Measurements from ENCODE around the gene MEIS2.

Gene MEIS2

GRCh38 chr15:36856339-36856973, 243.9 kb downstream of the MEIS2 start:
- Mint-ChIP-seq H3K4me3 (no peak overlapping the region), H3K27me3 (peaks cover 14% of the 10 kb centered on the region)

GRCh38 chr15:36850864-36851263, 249.5 kb downstream of the MEIS2 start:
- H3K27ac Mint-ChIP-seq = no peak overlapping the region

More at GRCh38 chr15:36856339-36856973, 243.9 kb downstream of the MEIS2 start:
- Mint-ChIP-seq H3K27ac (no peak overlapping the region), H3K4me1 (no peaks in the 10 kb centered on the region), H3K9me3 (peaks cover 0 to 5% of the 10 kb centered on the region in 2 donors)
- no peak for ATAC-seq
- DNase-seq = no peak

GRCh38 chr15:36845270-36845669, 255.1 kb downstream of the MEIS2 start:
- ATAC-seq (no peak), DNase-seq (no peak)
- peaks cover 36% of the 10 kb centered on the region for H3K27me3 Mint-ChIP-seq
- no peaks in the 10 kb centered on the region for H3K4me1 Mint-ChIP-seq
- H3K9me3 Mint-ChIP-seq = no peaks in the 10 kb centered on the region
- H3K4me3 Mint-ChIP-seq = no peak overlapping the region
- H3K27ac Mint-ChIP-seq = no peak overlapping the region

More at GRCh38 chr15:36850864-36851263, 249.5 kb downstream of the MEIS2 start:
- no peaks in the 10 kb centered on the region for H3K9me3 Mint-ChIP-seq
- DNase-seq (no peak), ATAC-seq (no peak)
- no peaks in the 10 kb centered on the region for H3K4me1 Mint-ChIP-seq
- peaks cover 17% of the 10 kb centered on the region for H3K27me3 Mint-ChIP-seq
- no peak overlapping the region for H3K4me3 Mint-ChIP-seq

- Mint-ChIP-seq H3K27me3 (peaks cover 36% of the 10 kb centered on the region), H3K27ac (no peak overlapping the region), H3K4me1 (no peaks in the 10 kb centered on the region), H3K9me3 (no peaks in the 10 kb centered on the region), H3K4me3 (no peak overlapping the region)
- DNase-seq = no peak
- no peak for ATAC-seq
Measured at GRCh38 chr15:36844534-36844998, 255.8 kb downstream of the MEIS2 start.

- ATAC-seq = no peak
- Mint-ChIP-seq H3K4me3 (no peak overlapping the region), H3K4me1 (no peaks in the 10 kb centered on the region)
Measured at GRCh38 chr15:36843822-36844221, 256.5 kb downstream of the MEIS2 start.

GRCh38 chr15:36841193-36841592, 259.2 kb downstream of the MEIS2 start:
- H3K27me3 Mint-ChIP-seq = peaks cover 31% of the 10 kb centered on the region
- no peaks in the 10 kb centered on the region for H3K9me3 Mint-ChIP-seq
- no peak for DNase-seq
- ATAC-seq = no peak
- H3K4me3 Mint-ChIP-seq = no peak overlapping the region
- no peaks in the 10 kb centered on the region for H3K4me1 Mint-ChIP-seq
- H3K27ac Mint-ChIP-seq = no peak overlapping the region

More at GRCh38 chr15:36843822-36844221, 256.5 kb downstream of the MEIS2 start:
- DNase-seq = no peak
- Mint-ChIP-seq H3K27me3 (peaks cover 36% of the 10 kb centered on the region), H3K9me3 (no peaks in the 10 kb centered on the region), H3K27ac (no peak overlapping the region)

Data from stimulated activated naive CD8-positive, alpha-beta T cell treated with anti-CD3 and anti-CD28 coated beads, Interleukin-15, amount 100 ng/mL, for 72 hours (primary cell).